Vagina (tissue), 2 donors: ENCODE data around the gene TPD52L2.

ENCODE experiments used
- POLR2A ChIP-seq, 2 donors: fragments of 450-650 bp; IDR thresholded peaks; one replicate each; pipeline ENCODE4 v1.6.1; 2017; ENCODE audit warnings: antibody characterized with exemption in 2 of 2, mild to moderate bottlenecking in 2 of 2, moderate library complexity in 2 of 2
- TF ChIP-seq, protein P1 (sequence below), 3 experiments: fragments of 450-650 bp in 2 of 3; fragments of 200-600 bp in 1 of 3; sonication (generic) in 1 of 3; IDR thresholded peaks; one replicate each; pipeline ENCODE4 v1.5.1; 2017 to 2019; ENCODE audit warnings: antibody characterized with exemption in 3 of 3, mild to moderate bottlenecking in 2 of 3, moderate library complexity in 2 of 3

DNA sequence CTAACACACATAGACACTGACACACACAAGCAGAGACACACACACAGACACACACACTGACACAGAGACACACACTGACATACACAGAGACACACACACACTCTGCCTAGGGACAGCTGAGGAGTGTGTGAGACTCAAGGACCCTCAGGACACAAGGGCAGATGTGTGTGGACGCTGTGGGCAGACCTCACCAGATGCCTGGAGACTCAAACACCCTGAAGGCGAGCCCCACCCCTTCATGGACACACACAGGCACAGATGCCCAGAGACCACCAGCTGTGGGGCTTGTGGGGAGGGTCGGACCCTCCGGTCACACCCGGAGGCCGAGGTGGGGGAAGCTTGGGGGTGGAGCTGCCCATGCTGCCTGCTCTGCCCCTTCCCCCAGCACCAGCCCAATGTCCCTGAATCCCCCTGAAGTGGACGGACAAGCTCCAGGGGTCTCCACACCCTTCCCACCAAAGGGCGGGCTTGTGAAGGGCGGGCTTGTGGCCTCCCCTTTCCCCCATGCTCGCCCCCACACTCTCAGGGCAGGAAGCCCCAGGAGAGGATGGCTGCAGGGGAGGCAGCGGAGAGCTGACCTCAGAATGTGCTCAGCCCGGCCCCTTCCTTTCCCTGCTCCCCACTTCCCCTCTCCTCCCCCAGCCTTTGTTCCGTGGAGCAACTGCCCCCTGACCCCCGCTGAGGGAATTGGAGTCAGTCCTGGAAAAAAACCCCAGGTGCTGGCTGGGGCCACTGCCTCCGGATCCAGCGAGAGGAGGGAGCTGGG is 17.6 kb upstream of the TPD52L2 start:
- TF ChIP-seq, protein P1, sequence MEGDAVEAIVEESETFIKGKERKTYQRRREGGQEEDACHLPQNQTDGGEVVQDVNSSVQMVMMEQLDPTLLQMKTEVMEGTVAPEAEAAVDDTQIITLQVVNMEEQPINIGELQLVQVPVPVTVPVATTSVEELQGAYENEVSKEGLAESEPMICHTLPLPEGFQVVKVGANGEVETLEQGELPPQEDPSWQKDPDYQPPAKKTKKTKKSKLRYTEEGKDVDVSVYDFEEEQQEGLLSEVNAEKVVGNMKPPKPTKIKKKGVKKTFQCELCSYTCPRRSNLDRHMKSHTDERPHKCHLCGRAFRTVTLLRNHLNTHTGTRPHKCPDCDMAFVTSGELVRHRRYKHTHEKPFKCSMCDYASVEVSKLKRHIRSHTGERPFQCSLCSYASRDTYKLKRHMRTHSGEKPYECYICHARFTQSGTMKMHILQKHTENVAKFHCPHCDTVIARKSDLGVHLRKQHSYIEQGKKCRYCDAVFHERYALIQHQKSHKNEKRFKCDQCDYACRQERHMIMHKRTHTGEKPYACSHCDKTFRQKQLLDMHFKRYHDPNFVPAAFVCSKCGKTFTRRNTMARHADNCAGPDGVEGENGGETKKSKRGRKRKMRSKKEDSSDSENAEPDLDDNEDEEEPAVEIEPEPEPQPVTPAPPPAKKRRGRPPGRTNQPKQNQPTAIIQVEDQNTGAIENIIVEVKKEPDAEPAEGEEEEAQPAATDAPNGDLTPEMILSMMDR (IDR thresholded peaks at IDR 0.05) = no peak
- TF ChIP-seq POLR2A (IDR thresholded peaks at IDR 0.05) = no peak
